NCI-H524 treated with DMSO at 0.1 percent for 48 hours (cell line): ENCODE data around the gene LAX1.

ENCODE experiments used
- DNase-seq: peaks from one replicate; lab custom pipeline; 2025; lab: John Stamatoyannopoulos, UW

LAX1 gene

GRCh38 chr1:203813581-203814341, 48.8 kb downstream of the LAX1 start:
- no peak for DNase-seq

- no peak for DNase-seq
Measured at GRCh38 chr1:203818399-203818798, 53.4 kb downstream of the LAX1 start.

GRCh38 chr1:203823306-203823705, 58.3 kb downstream of the LAX1 start:
- DNase-seq: no peak
